Fibroblast of mammary gland (primary cell): ENCODE results near the gene INPP5A.

Experiments used
- DNase-seq: peaks from one replicate; pipeline ENCODE4 v3.0.0-alpha.2; 2010; ENCODE audit warnings: low read depth
- H3K4me3 ChIP-seq: 2 replicates; pipeline ENCODE4 v1.5.1; 2011; ENCODE audit warnings: low read depth, mild to moderate bottlenecking, low read length, moderate library complexity; ENCODE audit not compliant: control insufficient read depth
- CTCF ChIP-seq: conservative IDR thresholded peaks from 2 replicates; pipeline ENCODE4 v1.5.1; 2011; ENCODE audit warnings: low read depth, low read length, inconsistent platforms; ENCODE audit not compliant: control insufficient read depth, insufficient read depth

Gene INPP5A

DNA sequence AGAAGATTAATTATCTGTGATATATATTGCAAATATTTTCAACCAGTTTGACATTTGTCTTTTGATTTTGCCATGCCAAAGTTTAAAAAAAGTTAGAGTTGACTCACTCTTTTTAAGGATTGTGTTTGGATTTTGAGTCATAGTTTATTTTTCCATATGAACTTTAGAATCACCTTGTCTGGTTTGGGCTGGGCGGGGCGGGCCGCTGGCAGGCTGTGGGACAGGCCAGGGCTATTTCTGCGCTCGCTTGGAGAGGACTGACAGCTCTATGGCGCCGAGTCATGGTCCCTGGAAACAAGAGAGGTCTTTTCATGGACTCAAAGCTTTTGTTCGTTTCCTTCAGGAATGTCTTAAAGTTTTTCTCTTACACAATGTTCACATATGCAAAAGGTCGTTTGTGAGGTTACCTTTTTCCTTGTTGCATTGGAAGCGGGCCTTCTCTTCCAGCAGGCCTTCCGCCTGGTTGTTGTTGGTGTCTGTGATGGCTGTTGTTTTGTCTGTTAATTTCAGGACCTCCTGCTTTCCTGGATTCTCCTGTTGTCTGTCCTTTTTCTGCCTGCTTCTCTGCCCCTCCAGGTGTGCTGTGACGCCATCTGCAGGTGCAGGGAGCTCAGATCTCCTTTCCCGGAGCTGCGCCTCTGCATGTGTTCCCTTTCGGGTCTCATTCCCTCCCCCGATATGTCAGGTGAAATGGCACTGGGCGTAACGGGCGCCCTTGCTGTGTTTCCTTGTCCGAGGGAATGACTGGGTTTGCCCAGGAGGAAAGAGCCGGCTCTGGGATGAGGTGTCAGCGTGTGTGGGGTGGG is 53.8 kb downstream of the INPP5A start:
- no peak for TF ChIP-seq CTCF
- peak; percentile 56 for DNase-seq
- no peak overlapping the region for H3K4me3 ChIP-seq

GRCh38 chr10:132592790-132593383 is 55.3 kb downstream of the INPP5A start:
- H3K4me3 ChIP-seq: no peak overlapping the region
- DNase-seq: no peak
- no peak for TF ChIP-seq CTCF

DNA sequence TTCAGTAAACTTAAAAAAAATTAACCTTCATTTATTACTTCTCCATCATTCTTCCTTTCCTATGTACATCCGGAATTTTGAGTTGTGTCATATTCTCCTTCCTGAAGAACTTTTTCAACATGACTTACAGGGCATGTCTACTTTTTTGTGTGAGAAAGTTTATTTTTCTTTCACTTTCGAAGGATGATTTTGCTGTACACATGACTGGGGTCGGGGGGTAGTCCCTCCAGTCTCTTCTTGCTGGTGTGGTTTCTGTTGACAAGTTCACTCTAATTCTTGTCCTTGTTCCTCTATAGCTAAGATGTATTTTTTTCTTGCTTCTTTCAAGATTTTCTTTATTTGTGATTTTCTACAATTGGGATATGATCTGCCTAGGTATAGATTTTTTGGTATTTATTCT is 55.8 kb downstream of the INPP5A start:
- no peak overlapping the region for H3K4me3 ChIP-seq
- DNase-seq: no peak
- no peak for TF ChIP-seq CTCF

GRCh38 chr10:132593900-132594876 is 56.6 kb downstream of the INPP5A start:
- TF ChIP-seq CTCF: no peak
- no peak for DNase-seq
- no peak overlapping the region for H3K4me3 ChIP-seq

DNA sequence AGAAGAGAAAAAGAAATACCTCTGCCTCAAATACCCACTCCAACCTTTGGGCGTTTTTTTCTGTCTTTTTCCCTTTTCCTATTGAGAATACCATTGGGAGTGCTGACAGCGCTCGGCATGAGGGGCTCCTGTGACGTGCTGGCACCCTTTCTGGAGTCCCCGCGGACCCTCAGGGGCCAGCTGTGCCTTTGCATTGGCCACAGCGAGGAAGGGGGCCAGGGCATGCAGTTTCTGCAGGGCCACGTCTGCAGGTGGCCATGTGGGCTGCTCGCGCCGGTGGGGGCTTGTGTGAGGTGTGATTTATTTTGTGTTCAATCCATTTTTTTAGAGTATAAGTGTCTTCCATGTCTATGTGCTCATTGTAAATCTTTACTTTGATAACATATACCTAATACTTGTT is 57.4 kb downstream of the INPP5A start:
- H3K4me3 ChIP-seq: no peak overlapping the region
- no peak for TF ChIP-seq CTCF

DNA sequence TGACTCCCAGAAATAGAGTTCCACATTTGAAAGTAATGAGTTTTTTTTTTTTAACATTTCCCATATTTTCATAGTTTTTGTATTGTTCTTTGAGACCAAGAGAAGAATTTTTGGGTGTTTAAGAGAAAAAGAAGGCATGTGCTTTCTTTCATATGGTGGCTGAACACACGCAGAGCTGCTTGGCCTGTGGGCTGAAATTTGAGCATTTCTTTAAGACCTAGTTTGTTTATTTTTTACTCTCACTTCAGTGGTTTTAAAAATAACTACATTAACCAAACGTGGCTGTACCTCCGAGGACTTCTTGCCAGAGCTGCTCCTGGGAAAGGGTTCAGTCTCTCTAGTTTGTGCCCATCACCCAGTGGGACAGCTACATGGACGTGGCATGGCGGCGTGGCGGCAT is 58.3 kb downstream of the INPP5A start:
- TF ChIP-seq CTCF: no peak
- no peak overlapping the region for H3K4me3 ChIP-seq
- DNase-seq: no peak

More for the DNA sequence above, 57.4 kb downstream of the INPP5A start:
- DNase-seq: no peak
